HG02798 (cell line): ENCODE results near the gene REC8.

Experiments
- ATAC-seq: cut with Tn5 transposase; IDR thresholded peaks from one replicate; pipeline ENCODE4 v1.9.1; 2021; ENCODE audit warnings: mild to moderate bottlenecking; ENCODE audit not compliant: unreplicated experiment, poor library complexity

REC8 gene, protein sequence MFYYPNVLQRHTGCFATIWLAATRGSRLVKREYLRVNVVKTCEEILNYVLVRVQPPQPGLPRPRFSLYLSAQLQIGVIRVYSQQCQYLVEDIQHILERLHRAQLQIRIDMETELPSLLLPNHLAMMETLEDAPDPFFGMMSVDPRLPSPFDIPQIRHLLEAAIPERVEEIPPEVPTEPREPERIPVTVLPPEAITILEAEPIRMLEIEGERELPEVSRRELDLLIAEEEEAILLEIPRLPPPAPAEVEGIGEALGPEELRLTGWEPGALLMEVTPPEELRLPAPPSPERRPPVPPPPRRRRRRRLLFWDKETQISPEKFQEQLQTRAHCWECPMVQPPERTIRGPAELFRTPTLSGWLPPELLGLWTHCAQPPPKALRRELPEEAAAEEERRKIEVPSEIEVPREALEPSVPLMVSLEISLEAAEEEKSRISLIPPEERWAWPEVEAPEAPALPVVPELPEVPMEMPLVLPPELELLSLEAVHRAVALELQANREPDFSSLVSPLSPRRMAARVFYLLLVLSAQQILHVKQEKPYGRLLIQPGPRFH

DNA sequence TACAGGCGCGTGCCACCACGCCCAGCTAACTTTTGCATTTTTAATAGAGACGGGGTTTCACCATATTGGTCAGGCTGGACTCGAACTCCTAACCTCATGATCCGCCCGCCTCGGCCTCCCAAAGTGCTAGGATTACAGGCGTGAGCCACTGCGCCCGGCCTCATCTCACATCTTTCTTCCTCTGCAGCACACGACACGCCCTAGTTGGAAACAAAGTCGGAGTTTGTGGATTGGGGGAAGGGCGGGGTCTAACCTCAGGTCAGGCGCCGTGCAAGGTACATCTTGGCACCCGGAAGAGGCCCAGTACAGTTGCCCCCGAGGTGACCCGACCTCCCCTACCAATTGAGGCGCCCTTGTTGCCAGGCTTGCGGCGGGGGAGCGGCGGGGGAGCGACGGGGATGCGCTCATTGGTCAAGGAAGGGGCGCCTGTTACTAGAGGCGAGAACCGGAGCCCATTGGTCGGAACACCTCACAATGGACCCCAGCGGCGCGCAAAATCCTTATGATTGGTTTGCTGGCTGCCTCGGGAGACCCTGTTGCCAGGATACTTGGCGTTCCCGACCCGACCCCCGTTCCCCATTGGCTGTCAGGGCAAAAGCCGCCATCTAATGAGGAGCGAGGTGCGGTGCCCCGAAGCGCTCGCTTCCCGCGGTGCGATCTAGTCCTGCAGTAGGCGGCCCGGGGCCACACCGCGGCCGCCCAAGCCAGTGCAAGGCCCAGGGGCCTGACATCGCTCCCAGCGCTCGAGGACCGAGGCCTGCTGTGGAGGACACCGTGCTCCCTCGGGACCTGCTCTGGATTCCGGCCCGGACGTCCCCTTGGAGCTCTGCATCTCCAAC, at the start of gene REC8:
Gene REC8 (plus strand): TSS at position 659 of the 839 bp plus-strand sequence. CDS start 473 bp downstream, outside the sequence.
- peak; percentile 76 for ATAC-seq

DNA sequence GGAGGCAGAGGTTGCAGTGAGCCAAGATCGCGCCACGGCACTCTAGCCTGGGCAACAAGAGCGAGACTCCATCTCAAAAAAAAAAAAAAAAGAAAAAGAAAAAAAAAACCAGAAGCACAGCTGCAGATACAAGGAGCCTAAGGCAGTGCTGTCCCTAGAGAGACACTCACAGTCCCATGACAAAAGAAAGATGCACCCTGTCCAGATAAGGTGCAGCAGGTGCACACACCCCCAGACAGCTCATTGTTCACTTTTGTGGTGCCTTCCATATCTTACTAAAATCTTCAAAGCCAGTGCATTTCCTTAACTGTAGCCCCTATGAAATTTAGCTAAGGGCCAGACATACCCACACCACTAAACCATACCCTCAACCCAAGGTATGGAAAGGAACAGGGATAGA, 49.5 kb upstream of the REC8 start:
- ATAC-seq: no peak

DNA sequence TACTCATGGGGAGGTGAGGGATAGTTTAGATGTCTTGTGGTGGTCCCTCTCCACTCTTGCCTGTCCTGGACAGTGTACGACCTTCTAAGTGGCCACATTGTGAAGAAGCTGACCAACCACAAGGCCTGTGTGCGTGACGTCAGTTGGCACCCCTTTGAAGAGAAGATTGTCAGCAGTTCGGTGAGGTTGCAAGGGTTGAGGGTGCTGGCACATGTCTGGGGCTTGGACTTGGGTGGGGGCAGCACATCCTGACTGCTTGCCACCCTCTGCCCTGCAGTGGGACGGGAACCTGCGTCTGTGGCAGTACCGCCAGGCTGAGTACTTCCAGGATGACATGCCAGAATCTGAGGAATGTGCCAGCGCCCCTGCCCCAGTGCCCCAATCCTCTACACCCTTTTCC, 49.0 kb upstream of the REC8 start:
- ATAC-seq: no peak

DNA sequence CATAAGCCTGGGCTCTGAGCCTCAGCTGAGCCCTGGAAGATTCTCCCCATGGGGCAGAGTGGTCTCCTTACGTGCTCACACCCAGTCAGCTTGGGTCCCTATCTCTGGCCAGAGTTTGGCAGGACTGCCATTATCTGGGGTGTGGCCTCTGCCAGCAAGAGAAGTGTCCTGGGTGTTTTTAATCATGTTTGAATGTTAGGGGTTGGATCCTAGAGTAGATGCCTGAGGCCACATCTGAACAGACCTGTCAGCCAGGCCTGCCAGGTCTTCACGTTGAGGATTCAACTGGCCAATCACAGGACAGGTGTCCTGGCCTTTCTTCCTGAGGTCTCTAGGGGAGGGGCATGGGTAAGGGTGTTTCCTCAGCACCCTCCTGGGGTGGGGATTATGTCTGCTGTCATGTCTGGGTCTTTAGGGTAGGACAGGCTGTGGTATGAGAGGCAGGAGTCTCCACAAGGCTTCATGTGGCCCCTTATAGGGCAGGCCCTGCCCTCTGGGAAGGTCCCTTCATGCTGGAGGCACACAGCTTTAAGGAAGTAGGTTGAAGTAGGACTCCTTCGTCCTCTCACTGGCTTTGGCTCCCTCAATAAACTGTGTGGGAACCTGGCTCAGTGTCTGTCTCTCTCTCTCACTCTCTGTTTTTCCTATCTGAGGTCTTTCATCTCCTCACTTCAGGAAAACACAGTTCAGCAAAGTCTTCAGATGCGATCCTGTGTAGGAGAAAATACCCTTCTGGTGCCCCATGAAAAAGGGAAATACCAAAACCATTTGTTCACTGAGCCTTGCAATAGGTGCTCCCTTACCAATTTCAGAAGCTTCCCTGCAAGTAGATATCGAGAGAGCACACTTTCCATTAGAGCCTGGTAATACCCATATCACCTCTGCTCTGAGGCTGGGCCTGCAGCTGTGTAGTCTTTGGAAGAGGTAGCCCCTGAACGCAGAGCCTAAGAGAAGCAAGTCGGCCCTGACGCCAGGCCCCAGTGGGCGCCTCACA, 48.2 kb upstream of the REC8 start:
- ATAC-seq: peak; percentile 52

DNA sequence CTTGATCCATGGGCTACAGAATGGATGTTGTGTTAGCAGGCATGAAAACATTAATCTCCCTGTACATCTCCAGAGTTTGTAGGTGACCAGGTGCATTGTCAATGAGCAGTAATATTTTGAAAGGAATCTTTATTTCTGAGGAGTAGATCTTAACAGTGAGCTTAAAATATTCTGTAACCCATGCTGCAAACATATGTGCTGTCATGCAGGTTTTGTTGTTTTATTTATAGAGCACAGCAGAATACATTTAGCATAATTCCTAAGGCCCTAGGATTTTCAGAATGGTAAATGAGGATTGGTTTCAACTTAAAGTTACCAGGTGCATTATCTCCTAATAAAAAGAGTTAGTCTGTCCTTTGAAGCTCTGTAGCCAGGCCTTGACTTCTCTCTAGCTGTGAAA, 44.9 kb upstream of the REC8 start:
- no peak for ATAC-seq

DNA sequence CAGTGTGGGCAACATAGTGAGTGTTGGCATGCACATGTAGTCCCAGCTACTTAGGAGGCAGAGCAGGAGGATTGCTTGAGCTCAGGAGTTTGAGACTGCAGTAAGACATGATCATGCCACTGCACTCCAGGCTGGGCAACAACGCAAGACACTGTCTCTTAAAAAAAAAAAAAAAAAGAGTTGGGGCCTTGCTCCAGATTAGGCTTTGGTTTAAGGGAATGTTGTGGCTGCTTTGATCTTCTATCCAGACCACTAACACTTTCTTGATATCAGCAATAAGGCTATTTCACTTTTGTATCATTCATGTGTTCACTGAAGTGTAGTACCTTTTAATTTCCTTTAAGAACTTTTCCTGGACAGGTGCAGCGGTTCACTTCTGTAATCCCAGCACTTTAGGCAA, 44.2 kb upstream of the REC8 start:
- no peak for ATAC-seq

DNA sequence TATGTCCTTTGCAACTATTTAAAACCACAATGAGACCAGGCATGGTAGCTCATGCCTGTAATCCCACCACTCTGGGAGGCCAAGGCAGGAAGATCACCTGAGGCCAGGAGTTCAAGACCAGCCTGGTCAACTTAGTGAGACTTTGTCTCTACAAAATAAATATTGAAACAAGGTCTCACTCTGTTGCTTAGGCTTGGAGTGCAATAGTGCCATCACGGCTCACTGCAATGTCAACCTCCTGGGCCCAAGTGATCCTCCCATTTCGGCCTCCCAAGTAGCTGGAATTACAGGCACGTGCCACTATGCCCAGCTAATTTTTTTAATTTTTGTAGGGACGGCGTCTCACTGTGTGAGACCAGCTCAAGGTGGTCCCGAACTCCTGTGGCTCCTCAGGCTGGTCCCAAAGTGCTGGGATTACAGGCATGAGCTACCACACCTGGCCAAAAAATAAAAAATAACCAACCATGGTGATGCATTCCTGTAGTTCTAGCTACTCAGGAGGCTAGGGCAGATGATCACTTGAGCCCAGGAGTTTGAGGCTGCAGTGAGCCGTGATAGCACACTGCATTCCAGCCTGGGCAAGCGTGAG, 42.4 kb upstream of the REC8 start:
- ATAC-seq: no peak

DNA sequence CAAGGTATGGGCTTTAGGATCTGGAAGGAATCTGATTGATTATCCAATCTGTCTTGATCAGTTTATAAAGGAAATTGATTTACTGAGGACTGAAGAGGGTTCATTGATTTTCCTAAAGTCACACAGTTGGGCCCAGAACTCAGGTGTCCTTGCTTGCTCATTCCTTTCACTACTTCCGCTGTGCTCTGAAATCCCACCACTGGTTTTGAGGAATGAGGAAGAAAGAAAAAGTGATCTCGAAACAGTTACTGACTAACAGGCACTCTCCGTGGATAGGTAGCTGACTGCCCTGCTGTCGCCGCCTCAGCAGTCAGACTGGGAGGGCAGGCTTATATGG, 41.5 kb upstream of the REC8 start, which contains the start of gene FITM1:
Gene FITM1 (plus strand): TSS at position 280 of the 337 bp plus-strand sequence. CDS start 905 bp downstream, outside the sequence.
- ATAC-seq: no peak

DNA sequence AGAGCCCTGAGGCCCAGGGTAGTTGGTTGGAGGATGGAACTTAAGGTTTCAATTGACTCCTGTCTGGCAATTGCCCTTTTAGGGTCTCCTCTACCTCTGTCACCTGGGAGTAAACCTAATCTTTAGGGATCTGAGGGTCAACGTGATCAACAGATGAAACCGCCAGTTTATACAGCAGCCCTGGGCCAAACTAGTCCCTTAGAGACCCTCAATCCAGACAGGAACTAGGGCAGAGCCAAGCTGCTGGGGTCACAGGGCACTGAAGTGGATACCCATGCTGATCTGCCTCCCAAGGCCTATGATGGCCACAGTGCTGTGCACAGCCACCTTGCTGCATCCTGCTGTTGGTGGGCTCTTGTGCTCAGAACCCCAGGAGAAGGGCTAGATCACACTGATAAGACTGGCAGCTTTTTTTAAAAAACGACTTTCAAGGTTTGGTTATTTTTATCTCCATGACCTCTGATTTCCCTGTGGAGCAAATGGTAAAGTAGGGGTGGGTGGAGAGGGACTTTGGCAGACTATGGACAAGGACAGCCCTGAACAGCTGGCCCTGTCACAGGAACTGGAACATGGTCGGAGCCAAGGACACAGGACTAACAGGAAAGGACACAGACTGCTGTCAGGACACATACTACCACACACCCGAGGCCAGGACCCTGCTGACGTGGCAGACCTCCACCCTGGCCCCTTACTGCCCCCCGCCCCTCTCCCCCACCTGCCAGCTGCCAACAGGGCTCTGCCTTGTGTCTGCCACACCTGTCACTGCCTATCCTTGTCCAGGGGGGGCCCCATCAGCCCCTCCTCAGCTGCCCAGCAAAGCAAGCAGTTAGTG, 40.9 kb upstream of the REC8 start:
- no peak for ATAC-seq

DNA sequence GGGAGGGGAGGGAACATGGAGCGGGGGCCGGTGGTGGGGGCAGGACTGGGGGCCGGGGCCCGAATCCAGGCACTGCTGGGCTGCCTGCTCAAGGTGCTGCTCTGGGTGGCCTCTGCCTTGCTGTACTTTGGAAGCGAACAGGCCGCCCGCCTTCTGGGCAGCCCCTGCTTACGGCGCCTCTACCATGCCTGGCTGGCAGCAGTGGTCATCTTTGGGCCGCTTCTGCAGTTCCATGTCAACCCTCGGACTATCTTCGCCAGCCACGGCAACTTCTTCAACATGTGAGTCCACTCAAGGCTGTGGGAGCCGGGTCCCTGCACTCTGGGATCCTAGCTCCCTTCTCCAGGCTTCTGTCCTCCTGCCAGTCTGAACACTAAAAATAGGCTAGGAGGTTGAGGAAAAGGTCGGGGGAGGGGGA, 40.3 kb upstream of the REC8 start:
- ATAC-seq: no peak

DNA sequence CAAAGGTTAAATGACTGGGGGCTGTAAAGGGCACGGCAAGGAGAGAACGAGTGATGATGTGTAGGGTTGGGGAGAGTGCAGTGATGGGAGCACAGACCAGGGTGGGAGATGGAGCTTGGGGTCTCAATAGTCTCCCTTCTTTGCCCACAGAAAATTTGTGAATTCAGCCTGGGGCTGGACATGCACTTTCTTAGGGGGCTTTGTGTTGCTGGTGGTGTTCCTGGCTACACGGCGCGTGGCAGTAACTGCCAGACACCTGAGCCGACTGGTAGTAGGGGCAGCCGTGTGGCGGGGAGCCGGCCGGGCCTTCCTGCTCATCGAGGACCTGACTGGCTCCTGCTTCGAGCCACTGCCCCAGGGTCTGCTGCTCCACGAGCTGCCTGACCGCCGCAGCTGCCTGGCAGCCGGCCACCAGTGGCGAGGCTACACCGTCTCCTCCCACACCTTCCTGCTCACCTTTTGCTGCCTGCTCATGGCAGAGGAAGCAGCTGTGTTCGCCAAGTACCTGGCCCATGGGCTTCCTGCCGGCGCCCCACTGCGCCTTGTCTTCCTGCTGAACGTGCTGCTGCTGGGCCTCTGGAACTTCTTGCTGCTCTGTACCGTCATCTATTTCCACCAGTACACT, 39.7 kb upstream of the REC8 start:
- ATAC-seq: no peak

DNA sequence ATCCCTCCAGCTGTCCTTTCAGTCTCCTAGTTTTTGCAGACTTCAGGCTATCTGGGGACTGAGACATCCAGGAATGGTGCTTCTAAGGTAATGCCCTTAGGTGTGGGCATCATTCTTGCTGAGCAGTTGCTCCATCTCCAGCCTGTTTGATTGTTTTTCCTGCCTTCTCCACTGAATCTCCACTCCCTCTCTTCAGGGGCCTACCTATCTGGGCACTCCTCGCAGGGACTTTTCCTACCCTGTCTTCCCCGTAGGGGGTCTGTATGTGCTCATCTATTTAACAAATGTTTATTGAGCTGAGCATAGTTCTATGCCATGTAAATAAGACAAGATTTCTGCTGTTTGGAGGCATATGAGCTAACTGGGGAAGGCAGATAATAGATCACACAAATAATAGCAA, 38.9 kb upstream of the REC8 start:
- no peak for ATAC-seq

DNA sequence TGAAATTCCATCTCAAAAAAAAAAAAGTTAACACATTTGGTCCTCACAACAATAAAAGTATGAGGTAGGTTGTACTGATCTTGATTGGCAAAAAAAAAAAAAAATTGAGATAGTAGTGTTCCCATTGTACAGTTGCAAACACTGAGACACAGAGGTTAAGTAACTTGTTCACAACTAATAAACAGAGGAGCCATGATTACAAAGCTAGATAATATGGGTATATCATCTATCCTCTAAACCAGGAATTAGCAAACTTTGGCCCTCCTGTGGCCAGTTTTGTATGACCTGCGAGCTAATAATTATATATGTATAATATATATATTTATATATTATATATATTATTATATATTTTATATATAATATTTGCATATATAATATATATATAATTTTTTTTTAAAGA, 38.1 kb upstream of the REC8 start:
- no peak for ATAC-seq

DNA sequence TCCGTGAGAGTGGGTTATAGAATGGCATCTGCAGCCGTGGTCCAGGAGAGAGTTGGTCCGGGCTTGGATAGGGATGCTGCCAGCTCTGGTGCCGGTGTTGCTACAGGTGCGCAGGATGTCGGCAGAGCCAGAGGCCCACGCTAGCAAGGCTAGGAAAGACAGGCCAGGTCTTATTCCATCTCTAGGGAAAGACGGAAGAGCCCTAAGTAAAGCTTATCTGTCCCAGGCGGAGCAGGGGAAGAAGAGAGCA, 36.4 kb upstream of the REC8 start:
- no peak for ATAC-seq

DNA sequence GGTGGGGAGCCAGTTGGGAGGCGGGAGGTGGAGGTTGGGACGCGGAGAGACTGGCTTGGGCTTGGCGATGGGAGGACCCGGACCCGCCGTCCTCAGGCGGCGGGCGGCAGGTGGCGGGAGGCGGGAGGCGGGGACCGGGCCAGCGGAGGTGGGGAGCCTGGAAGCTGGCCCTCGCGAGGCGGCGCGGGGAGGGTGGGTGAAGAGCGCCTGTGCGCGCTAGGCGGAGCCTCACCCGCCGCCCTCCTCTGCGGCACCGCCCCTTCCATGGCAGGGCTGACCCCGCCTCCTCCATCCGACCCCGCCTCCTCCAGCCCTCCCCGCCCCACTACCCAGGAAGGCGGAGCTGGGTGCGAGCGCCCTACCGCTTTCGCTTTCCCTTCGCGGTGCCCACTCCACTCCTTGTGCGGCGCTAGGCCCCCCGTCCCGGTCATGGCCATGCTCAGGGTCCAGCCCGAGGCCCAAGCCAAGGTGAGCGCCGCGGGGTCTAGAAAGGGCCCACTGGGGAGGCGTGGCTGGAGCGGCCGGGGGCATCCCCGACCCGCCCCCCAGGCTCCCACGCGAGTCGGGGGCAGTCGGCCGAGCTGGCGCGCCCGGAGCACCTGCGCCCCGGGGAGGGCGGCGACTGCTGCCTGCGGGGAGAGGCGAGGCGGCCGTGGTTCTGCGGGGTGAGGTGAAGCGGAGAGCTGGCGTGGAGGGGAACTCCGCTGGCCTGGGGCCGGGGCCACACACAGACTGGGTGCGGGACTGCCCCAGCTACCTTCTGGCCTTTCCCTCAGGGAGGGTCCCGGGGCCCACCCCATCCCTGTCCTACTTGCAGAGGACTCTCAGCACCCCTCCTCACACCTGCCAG, 35.8 kb upstream of the REC8 start, which contains the start of gene PSME1:
Gene PSME1 (plus strand): TSS at position 361 of the 850 bp plus-strand sequence. CDS start 69 bp downstream, at position 430.
- ATAC-seq: peak; percentile 90

DNA sequence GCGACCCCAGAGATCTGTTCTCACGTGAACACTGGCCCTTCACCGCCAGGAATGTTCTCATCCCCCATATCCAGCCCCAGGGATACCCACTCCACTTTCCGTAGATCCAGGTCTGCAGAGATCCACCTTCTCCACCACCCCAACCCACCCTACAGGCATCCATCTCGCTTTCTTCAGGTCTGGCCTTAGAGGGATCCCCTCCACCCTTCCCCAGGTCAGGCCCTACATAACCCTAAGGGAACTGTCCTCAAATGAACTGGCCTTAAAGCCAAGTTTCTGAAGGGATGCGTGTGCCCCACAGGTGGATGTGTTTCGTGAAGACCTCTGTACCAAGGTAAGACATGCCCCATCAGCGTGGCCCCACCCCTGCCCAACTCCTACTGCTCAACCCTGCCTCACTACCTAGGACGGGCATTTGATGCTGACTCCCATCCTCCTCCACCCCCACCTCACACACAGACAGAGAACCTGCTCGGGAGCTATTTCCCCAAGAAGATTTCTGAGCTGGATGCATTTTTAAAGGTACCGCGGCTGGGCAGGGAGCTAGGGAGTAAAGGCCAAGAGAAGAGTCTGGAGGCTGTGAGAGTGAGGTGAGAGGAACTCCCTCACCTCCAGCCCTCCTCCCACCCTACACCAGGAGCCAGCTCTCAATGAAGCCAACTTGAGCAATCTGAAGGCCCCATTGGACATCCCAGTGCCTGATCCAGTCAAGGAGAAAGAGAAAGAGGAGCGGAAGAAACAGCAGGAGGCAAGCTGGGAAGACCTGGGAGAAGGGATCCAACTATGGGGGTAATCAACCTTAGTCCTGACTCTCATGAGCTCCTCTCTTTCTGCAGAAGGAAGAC, 35.0 kb upstream of the REC8 start:
- ATAC-seq: no peak
